NCI-H69 (cell line): ENCODE measurements around the gene RNF212B.

Experiments
- DNase-seq: peaks from one replicate; lab custom pipeline; 2025; lab: John Stamatoyannopoulos, UW

The RNF212B gene

DNA sequence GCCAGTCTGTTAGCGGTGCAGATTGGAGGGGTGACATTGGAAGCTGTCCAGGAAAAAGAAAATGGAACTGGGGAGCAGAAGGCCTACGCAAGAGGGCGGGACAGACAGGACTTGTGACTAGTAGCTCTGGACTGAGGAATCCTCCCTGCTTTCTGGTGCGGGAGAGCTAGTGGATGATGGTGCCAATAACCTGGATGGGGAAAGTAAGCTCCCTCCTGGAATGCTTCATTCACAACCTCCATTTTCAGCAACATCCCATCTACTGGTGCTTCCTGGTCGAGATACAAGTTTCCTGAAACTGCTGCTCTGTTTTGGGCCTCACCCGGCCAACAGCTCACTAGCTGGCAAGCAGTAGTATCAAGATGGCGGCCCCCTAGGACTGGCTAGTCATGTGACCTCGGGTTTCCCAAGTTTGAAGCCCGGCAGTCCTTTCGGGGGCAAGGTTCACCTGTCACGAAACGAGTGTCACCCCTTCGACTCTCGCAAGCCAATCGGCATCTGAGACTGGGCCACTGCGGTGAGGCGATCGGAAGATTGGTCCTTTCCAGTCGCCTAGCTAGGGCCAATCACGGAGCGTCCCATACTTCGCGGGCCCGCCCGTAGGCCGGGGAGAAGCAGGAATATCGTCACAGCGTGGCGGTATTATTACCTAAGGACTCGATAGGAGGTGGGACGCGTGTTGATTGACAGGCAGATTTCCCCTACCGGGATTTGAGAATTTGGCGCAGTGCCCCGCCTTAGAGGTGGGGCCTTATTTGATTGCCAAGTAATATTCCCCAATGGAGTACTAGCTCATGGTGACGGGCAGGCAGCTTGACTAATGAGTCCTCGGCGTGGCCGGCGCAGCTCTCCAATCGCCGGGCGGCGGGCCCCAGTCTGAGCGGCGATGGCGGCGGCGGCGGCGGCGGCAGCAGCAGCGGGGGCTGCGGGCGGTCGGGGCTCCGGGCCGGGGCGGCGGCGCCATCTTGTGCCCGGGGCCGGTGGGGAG, 83.1 kb downstream of the RNF212B start, which contains the start of gene PABPN1:
TSS of gene PABPN1 (plus strand) at position 874 of the 988 bp plus-strand sequence. CDS start at position 887, 13 bp downstream.
- DNase-seq = peak; percentile 100

DNA sequence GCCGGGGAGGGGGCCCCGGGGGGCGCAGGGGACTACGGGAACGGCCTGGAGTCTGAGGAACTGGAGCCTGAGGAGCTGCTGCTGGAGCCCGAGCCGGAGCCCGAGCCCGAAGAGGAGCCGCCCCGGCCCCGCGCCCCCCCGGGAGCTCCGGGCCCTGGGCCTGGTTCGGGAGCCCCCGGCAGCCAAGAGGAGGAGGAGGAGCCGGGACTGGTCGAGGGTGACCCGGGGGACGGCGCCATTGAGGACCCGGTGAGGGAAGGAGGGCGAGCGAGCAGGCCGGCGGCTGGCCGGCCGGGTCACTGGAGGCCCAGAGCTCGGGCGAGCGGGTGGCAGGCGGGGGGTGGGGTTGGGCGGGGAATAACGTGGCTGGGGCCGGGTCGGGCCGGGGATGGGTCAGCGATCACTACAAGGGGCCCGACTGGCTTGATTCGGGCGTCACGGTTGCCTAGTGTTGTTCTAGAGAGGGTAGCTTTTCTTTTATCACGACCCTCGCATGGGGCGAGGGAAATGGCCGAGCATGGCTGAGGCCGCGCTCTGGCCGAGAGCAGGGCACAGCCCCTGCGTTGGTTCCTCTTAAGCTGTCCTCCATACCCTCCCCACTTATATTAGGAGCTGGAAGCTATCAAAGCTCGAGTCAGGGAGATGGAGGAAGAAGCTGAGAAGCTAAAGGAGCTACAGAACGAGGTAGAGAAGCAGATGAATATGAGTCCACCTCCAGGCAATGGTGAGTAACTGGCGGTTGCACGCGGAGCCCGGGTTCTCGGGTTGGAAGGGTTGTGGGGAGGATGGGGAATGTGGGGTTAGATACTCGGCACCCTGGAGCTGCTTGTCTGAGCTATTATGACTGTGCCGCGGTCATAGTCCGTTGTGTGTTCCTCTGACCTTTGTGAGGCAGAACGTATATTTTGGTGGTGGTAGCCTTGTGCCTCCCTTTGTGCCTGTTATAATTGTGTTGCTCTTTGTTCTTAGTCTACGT, 84.1 kb downstream of the RNF212B start:
- peak; percentile 59 for DNase-seq
